Hepatocyte (in vitro differentiated cells): ENCODE data around the gene TNRC6A. TPM values are rescaled to one million over a fixed set of nuclear protein-coding genes. Genes with fewer than 3 reads are reported as not detected.

Source experiments
- DNase-seq: peaks from one replicate; pipeline ENCODE4 v3.0.0-alpha.2; 2016; ENCODE audit warnings: low spot score
- H2AFZ ChIP-seq: fragments of 200-600 bp; sonication (generic); 2 replicates; pipeline ENCODE4 v1.6.0; 2016; ENCODE audit warnings: antibody characterized with exemption, mild to moderate bottlenecking
- H3K27ac ChIP-seq: fragments of 200-600 bp; sonication (generic); 2 replicates; pipeline ENCODE4 v1.5.1; 2016; ENCODE audit warnings: mild to moderate bottlenecking
- H3K27me3 ChIP-seq: fragments of 200-600 bp; sonication (generic); 2 replicates; pipeline ENCODE4 v1.6.1; 2016
- H3K36me3 ChIP-seq: fragments of 200-600 bp; sonication (generic); replicated peaks from 2 replicates; pipeline ENCODE4 v1.5.1; 2016; ENCODE audit warnings: low read depth; ENCODE audit not compliant: insufficient read depth
- H3K4me1 ChIP-seq: fragments of 200-600 bp; sonication (generic); 2 replicates; pipeline ENCODE4 v1.5.1; 2016; ENCODE audit warnings: mild to moderate bottlenecking, moderate library complexity; ENCODE audit not compliant: insufficient read depth
- H3K4me2 ChIP-seq: fragments of 200-600 bp; sonication (generic); 2 replicates; pipeline ENCODE4 v1.6.0; 2016
- H3K4me3 ChIP-seq: fragments of 200-600 bp; sonication (generic); 2 replicates; pipeline ENCODE4 v1.5.1; 2016; ENCODE audit warnings: mild to moderate bottlenecking
- H3K79me2 ChIP-seq: fragments of 200-600 bp; sonication (generic); 2 replicates; pipeline ENCODE4 v1.6.0; 2017; ENCODE audit warnings: mild to moderate bottlenecking
- H3K9me2 ChIP-seq: fragments of 200-600 bp; sonication (generic); replicated peaks from 2 replicates; pipeline ENCODE4 v1.6.0; 2017; ENCODE audit warnings: mild to moderate bottlenecking; ENCODE audit not compliant: insufficient read depth
- H3K9me3 ChIP-seq: fragments of 200-600 bp; sonication (generic); 2 replicates; pipeline ENCODE4 v1.5.1; 2016; ENCODE audit warnings: low read depth, mild to moderate bottlenecking
- H4K20me1 ChIP-seq: fragments of 200-600 bp; sonication (generic); 2 replicates; pipeline ENCODE4 v1.6.0; 2016; ENCODE audit warnings: mild to moderate bottlenecking; ENCODE audit not compliant: insufficient read depth, poor library complexity, severe bottlenecking
- EZH2 ChIP-seq: fragments of 200-600 bp; sonication (generic); IDR thresholded peaks from 2 replicates; pipeline ENCODE4 v1.6.1; 2016; ENCODE audit warnings: antibody characterized with exemption, mild to moderate bottlenecking, borderline replicate concordance
- EZH2phosphoT487 ChIP-seq: fragments of 200-600 bp; sonication (generic); IDR thresholded peaks from one replicate; pipeline ENCODE4 v1.6.1; 2018; ENCODE audit warnings: antibody characterized with exemption, mild to moderate bottlenecking, low read depth, moderate library complexity; ENCODE audit not compliant: unreplicated experiment, severe bottlenecking
- whole genome bisulfite sequencing: methylation state at CpG from one replicate; pipeline ENCODE4 v1.1.6; 2016; ENCODE audit warnings: low lambda C conversion rate; ENCODE audit errors: missing lambda C conversion rate; 5-methylcytosine and 5-hydroxymethylcytosine counted together
- polyA plus RNA-seq: library from polyadenylated mRNA; unstranded; fragments of >200 nt; fragmentation: Nextera tagmentation; extraction: Ambion mirVana; gene quantifications from 2 replicates; pipeline ENCODE4 v1.2.1, GENCODE V29; 2016
- total RNA-seq: library from RNA; depleted of rRNA; stranded (reverse); fragments of >200 nt; gene quantifications from 2 replicates; pipeline ENCODE4 v1.2.3, GENCODE V29; 2014
- TF ChIP-seq, protein P1 (sequence below): fragments of 200-600 bp; sonication (generic); IDR thresholded peaks from 2 replicates; pipeline ENCODE4 v1.5.1; 2016; ENCODE audit warnings: antibody characterized with exemption, mild to moderate bottlenecking; ENCODE audit not compliant: poor library complexity

The TNRC6A gene
- total and polyA plus RNA-seq, 2 experiments from 2014 or later = 17.1 to 52.8 TPM

DNA sequence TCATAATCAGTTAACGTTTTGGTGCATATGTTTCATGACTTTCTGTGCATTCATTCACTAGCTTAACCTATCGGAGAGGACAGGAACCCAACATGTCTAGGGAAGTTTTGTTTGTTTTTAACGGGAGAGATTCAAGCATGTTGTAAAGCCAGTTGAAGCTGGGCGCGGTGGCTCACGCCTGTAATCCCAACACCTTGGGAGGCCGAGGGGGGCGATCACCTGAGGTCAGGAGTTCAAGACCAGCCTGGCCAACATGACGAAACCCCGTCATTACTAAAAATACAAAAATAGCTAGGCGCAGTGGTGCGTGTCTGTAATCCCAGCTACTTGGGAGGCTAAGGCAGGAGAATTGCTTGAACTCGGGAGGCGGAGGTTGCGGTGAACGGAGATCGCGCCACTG lies 1.4 kb upstream of the TNRC6A start:
- H3K27ac ChIP-seq = no peak overlapping the region
- H3K79me2 ChIP-seq = peaks cover 36% of the 10 kb centered on the region
- peaks cover 30% of the 10 kb centered on the region for H4K20me1 ChIP-seq
- WGBS = 91% methylated on average over 18 of the region's 18 CpGs
- H3K27me3 ChIP-seq = no peaks in the 10 kb centered on the region
- H3K4me3 ChIP-seq = no peak overlapping the region
- H2AFZ ChIP-seq = no peak overlapping the region
- H3K36me3 ChIP-seq = no peaks in the 10 kb centered on the region
- H3K4me2 ChIP-seq = peak overlapping the region; percentile 82
- DNase-seq = no peak
- TF ChIP-seq, protein P1, sequence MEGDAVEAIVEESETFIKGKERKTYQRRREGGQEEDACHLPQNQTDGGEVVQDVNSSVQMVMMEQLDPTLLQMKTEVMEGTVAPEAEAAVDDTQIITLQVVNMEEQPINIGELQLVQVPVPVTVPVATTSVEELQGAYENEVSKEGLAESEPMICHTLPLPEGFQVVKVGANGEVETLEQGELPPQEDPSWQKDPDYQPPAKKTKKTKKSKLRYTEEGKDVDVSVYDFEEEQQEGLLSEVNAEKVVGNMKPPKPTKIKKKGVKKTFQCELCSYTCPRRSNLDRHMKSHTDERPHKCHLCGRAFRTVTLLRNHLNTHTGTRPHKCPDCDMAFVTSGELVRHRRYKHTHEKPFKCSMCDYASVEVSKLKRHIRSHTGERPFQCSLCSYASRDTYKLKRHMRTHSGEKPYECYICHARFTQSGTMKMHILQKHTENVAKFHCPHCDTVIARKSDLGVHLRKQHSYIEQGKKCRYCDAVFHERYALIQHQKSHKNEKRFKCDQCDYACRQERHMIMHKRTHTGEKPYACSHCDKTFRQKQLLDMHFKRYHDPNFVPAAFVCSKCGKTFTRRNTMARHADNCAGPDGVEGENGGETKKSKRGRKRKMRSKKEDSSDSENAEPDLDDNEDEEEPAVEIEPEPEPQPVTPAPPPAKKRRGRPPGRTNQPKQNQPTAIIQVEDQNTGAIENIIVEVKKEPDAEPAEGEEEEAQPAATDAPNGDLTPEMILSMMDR = no peak
- TF ChIP-seq EZH2phosphoT487 = no peak
- TF ChIP-seq EZH2 = no peak
- H3K9me2 ChIP-seq = no peaks in the 10 kb centered on the region
- peaks cover 15% of the 10 kb centered on the region for H3K4me1 ChIP-seq
- H3K9me3 ChIP-seq = no peaks in the 10 kb centered on the region

DNA sequence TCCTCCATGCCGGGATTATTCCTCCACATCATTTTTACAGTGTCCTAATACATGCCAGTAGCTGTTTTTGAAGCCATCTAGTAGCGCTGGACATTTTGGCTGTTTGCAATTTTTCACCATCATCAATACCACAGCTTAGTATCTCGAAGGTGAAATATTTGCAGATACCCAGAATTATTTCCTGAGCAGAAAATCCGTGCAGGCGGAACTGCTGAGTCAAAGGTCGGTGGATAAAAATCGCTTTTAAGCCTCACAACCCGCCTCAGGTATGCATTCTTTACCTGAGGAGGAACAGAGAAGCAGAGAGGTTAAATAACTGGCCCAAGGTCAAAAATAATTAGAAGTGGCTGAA lies 584 bp upstream of the TNRC6A start:
- Histone ChIP-seq H3K4me3 (peak overlapping the region; percentile 97), H3K4me2 (peak overlapping the region; percentile 82), H3K27ac (peak overlapping the region; percentile 98), H3K27me3 (no peaks in the 10 kb centered on the region), H4K20me1 (peaks cover 39% of the 10 kb centered on the region), H3K9me2 (no peaks in the 10 kb centered on the region), H3K9me3 (no peaks in the 10 kb centered on the region), H3K79me2 (peaks cover 45% of the 10 kb centered on the region), H3K4me1 (peaks cover 15% of the 10 kb centered on the region), H3K36me3 (no peaks in the 10 kb centered on the region), H2AFZ (peak overlapping the region; percentile 96)
- TF ChIP-seq EZH2 (no peak), EZH2phosphoT487 (no peak)
- TF ChIP-seq, protein P1 = no peak
- DNase-seq = no peak
- WGBS = 13% methylated on average over 8 of the region's 8 CpGs

GRCh38 chr16:24729951-24730815 lies 732 bp downstream of the TNRC6A start:
- Histone ChIP-seq H2AFZ (peak overlapping the region; percentile 93), H3K4me3 (peak overlapping the region; percentile 97), H3K79me2 (peaks cover 58% of the 10 kb centered on the region), H3K4me2 (peak overlapping the region; percentile 81), H3K9me2 (no peaks in the 10 kb centered on the region), H3K4me1 (peaks cover 15% of the 10 kb centered on the region), H3K27ac (peak overlapping the region; percentile 98), H3K27me3 (no peaks in the 10 kb centered on the region), H3K9me3 (no peaks in the 10 kb centered on the region), H3K36me3 (no peaks in the 10 kb centered on the region), H4K20me1 (peaks cover 51% of the 10 kb centered on the region)
- DNase-seq = peak; percentile 52
- under 1% methylated on average over 24 of the region's 61 CpGs for WGBS
- TF ChIP-seq EZH2 = no peak
- TF ChIP-seq, protein P1 = no peak
- no peak for TF ChIP-seq EZH2phosphoT487
